IgD-negative memory B cell (primary cell): ENCODE results near the gene SCD. TPM values are rescaled to one million over a fixed set of nuclear protein-coding genes. Genes with fewer than 3 reads are reported as not detected.
A peak's percentile ranks its signal among the peaks of the same experiment; 100 is the strongest.
"Not testable (repeated sequence)": the region's sequence is repeated elsewhere in the genome, so short reads cannot be mapped to it uniquely, and the experiment has no call there.

Experiments
- H3K27ac Mint-ChIP-seq, 3 donors: one replicate each; pipeline ENCODE4 v1.8.0; 2020 to 2022; ENCODE audit warnings: mild to moderate bottlenecking in 3 of 3, mixed read lengths in 3 of 3, moderate library complexity in 1 of 3
- H3K27me3 Mint-ChIP-seq: one replicate; pipeline ENCODE4 v1.8.0; 2021; ENCODE audit warnings: mixed read lengths
- H3K36me3 Mint-ChIP-seq: one replicate; pipeline ENCODE4 v1.8.0; 2020; ENCODE audit warnings: mild to moderate bottlenecking, mixed read lengths
- H3K4me1 Mint-ChIP-seq, 3 donors: one replicate each; pipeline ENCODE4 v1.8.0; 2020 to 2022; ENCODE audit warnings: mixed read lengths in 3 of 3, mild to moderate bottlenecking in 1 of 3
- H3K4me3 Mint-ChIP-seq, 4 donors: one replicate each; pipeline ENCODE4 v1.8.0; 2020 to 2022; ENCODE audit warnings: mild to moderate bottlenecking in 4 of 4, mixed read lengths in 4 of 4, moderate library complexity in 3 of 4
- H3K9me3 Mint-ChIP-seq, 3 donors: one replicate each; pipeline ENCODE4 v1.8.0; 2020 to 2021; ENCODE audit warnings: mixed read lengths in 3 of 3, mild to moderate bottlenecking in 1 of 3
- polyA plus RNA-seq: library from polyadenylated mRNA; unstranded; fragments of 300-500 nt; fragmentation: Illumina TruSeq; gene quantifications from one replicate; pipeline ENCODE4 v1.2.3, GENCODE V29; 2021

Gene SCD
- polyA plus RNA-seq, 1 donor from 2014 or later: 2.2 TPM

- Mint-ChIP-seq H3K9me3 (no peaks in the 10 kb centered on the region), H3K27ac (no peak overlapping the region), H3K4me1 (peaks cover 0 to 4% (median 0%) of the 10 kb centered on the region in 3 donors)
Observed at GRCh38 chr10:100364735-100365391, 17.8 kb downstream of the SCD start.

DNA sequence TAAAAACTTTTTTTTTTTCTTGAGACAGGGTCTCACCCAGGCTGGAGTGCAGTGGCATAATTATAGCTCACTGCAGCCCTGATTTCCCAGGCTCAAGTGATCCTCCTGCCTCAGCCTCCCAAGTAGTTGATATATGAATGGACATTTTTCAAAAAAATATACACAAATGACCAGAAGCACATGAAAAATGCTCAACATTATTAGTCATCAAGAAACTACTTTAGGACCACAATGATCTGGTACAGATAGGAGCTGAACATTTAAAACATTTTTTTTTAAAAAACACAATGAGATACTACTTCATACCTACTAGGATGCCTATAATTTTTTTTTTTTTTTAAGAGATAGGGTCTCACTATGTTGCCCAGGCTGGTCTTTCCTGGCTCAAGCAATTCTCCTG, 21.7 kb downstream of the SCD start:
- H3K4me1 Mint-ChIP-seq: peaks cover 9 to 14% (median 12%) of the 10 kb centered on the region in 3 donors
- H3K36me3 Mint-ChIP-seq: peaks cover 2% of the 10 kb centered on the region
- no peak overlapping the region for H3K4me3 Mint-ChIP-seq
- H3K9me3 Mint-ChIP-seq: no peaks in the 10 kb centered on the region
- peaks cover 16% of the 10 kb centered on the region for H3K27me3 Mint-ChIP-seq
- H3K27ac Mint-ChIP-seq: no peak overlapping the region

More at GRCh38 chr10:100364735-100365391, 17.8 kb downstream of the SCD start:
- Mint-ChIP-seq H3K36me3 (peaks cover 5% of the 10 kb centered on the region), H3K27me3 (peaks cover 12% of the 10 kb centered on the region), H3K4me3 (no peak overlapping the region)

GRCh38 chr10:100370714-100371481, 23.9 kb downstream of the SCD start:
- peak overlapping the region in 3 of 4 donors; percentile 2 to 86 (median 82) for H3K4me3 Mint-ChIP-seq
- H3K36me3 Mint-ChIP-seq: peaks cover 2% of the 10 kb centered on the region
- H3K4me1 Mint-ChIP-seq: peaks cover 9 to 14% (median 12%) of the 10 kb centered on the region in 3 donors
- H3K27me3 Mint-ChIP-seq: peaks cover 16% of the 10 kb centered on the region
- peak overlapping the region in 2 of 3 donors; percentile 18 to 89 for H3K27ac Mint-ChIP-seq
- H3K9me3 Mint-ChIP-seq: no peaks in the 10 kb centered on the region

- H3K4me1 Mint-ChIP-seq: peaks cover 9 to 14% (median 12%) of the 10 kb centered on the region in 3 donors
- H3K9me3 Mint-ChIP-seq: no peaks in the 10 kb centered on the region
- H3K27ac Mint-ChIP-seq: peak overlapping the region in 2 of 3 donors; percentile 18 to 89
- peak overlapping the region in 2 of 4 donors; percentile 82 to 86 for H3K4me3 Mint-ChIP-seq
- peaks cover 14% of the 10 kb centered on the region for H3K27me3 Mint-ChIP-seq
- peaks cover 2% of the 10 kb centered on the region for H3K36me3 Mint-ChIP-seq
Observed at GRCh38 chr10:100371482-100372027, 24.5 kb downstream of the SCD start.

GRCh38 chr10:100372415-100373297, 25.6 kb downstream of the SCD start:
- H3K4me1 Mint-ChIP-seq: peaks cover 9 to 12% (median 10%) of the 10 kb centered on the region in 3 donors
- H3K36me3 Mint-ChIP-seq: no peaks in the 10 kb centered on the region
- H3K9me3 Mint-ChIP-seq: no peaks in the 10 kb centered on the region
- H3K4me3 Mint-ChIP-seq: no peak overlapping the region
- H3K27ac Mint-ChIP-seq: no peak overlapping the region
- H3K27me3 Mint-ChIP-seq: peaks cover 11% of the 10 kb centered on the region

DNA sequence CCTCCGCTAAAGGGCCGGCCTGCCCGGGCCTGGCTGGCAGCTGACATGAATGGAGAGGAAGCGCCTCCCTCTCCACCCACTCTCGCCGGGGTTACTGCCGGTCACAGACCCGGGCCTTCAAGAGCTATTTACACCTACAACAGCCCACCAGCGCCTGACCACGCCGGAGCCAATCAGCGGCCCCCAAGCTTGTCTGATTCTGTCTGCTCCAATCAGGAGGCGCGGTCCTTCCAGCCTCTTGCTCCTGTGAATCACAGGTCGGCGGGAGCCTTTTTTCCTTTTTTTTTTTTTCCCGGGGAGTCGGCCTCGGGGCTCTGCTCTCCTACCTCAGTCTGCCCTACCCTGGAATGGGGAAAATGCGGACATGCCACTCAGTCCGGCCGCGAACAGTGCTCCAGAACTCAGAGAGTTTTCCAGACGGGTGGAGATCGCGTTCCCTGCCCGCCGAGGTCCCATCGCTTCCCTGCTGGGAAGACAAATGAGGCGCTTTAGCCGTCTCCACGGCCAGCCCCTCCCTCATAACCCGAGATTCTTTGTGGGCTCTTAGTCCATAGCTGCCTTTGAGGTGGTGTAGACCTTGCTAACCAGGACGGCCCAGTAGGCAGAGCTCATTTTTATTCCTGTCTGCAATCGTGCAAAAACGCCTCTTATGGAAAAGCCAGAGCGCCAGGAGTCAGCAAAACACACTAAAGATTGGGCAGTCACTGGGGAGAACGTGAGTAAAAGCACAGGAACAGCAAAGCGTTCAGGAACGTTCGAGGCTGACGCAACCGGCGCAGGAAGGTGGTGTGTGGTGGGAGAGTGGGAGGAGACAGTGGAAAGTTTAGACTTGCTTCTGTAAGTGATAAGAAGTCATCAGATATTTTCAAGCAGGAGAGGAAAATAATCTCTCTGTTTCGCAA, 26.5 kb downstream of the SCD start:
- Mint-ChIP-seq H3K9me3 (no peaks in the 10 kb centered on the region), H3K4me1 (peaks cover 12 to 16% (median 14%) of the 10 kb centered on the region in 3 donors), H3K4me3 (no peak overlapping the region), H3K27me3 (peaks cover 9% of the 10 kb centered on the region), H3K36me3 (no peaks in the 10 kb centered on the region), H3K27ac (no peak overlapping the region)

GRCh38 chr10:100374200-100374655, 27.2 kb downstream of the SCD start:
- Mint-ChIP-seq H3K27me3 (peaks cover 10% of the 10 kb centered on the region), H3K36me3 (no peaks in the 10 kb centered on the region), H3K9me3 (no peaks in the 10 kb centered on the region), H3K27ac (no peak overlapping the region), H3K4me1 (peaks cover 12 to 16% (median 14%) of the 10 kb centered on the region in 3 donors), H3K4me3 (no peak overlapping the region)

- Mint-ChIP-seq H3K27me3 (peaks cover 10% of the 10 kb centered on the region), H3K4me1 (peaks cover 12 to 16% (median 14%) of the 10 kb centered on the region in 3 donors)
- not testable (repeated sequence) for H3K36me3 Mint-ChIP-seq, H3K9me3 Mint-ChIP-seq, H3K4me3 Mint-ChIP-seq, H3K27ac Mint-ChIP-seq
Observed at GRCh38 chr10:100374677-100375353, 27.8 kb downstream of the SCD start.

- peaks cover 18% of the 10 kb centered on the region for H3K27me3 Mint-ChIP-seq
- not testable (repeated sequence) for H3K4me3 Mint-ChIP-seq, H3K9me3 Mint-ChIP-seq, H3K36me3 Mint-ChIP-seq, H3K27ac Mint-ChIP-seq, H3K4me1 Mint-ChIP-seq
Observed at GRCh38 chr10:100376656-100377055, 29.6 kb downstream of the SCD start.

DNA sequence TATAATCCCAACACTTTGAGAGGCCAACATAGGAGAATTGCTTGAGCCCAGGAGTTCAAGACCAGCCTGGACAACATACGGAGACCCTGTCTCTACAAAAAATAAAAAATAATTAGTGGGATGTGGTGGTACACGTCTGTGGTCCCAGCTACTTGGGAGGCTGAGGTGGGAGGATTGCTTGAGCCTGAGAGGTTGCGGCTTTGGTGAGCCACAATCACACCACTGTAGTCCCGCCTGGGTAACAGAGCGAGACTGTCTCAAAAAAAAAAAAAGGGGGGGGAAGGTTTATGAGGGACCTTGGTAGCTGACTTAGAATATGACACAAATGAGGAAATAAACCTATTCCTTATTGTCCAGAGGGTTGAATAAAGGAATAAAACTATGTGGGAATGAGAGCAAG, 30.8 kb downstream of the SCD start:
- Mint-ChIP-seq H3K36me3 (peaks cover 2% of the 10 kb centered on the region), H3K4me1 (peaks cover 0 to 8% (median 6%) of the 10 kb centered on the region in 3 donors), H3K27ac (peak overlapping the region in 1 of 3 donors; percentile 11), H3K27me3 (peaks cover 27% of the 10 kb centered on the region), H3K4me3 (peak overlapping the region in 1 of 4 donors; percentile 31), H3K9me3 (no peaks in the 10 kb centered on the region)

DNA sequence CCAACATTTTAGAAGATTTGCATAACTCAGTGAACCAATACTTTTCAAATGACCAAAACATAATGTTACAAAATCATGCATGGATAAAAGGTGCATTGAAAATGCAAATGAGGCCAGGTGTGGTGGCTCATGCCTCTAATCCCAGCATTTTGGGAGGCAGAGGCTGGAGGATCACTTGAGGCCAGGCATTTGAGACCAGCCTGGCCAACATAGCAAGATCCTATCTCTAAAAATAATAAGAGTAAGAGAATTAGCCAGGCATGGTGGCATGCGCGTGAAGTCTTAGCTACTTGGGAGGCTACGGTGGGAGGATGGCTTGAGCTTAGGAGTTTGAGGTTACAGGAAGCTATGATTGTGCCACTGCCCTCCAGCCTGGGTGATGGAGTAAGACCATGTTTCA, 33.4 kb downstream of the SCD start:
- peaks cover 5 to 14% (median 6%) of the 10 kb centered on the region in 3 donors for H3K4me1 Mint-ChIP-seq
- H3K27me3 Mint-ChIP-seq: peaks cover 29% of the 10 kb centered on the region
- no peak overlapping the region for H3K4me3 Mint-ChIP-seq
- H3K9me3 Mint-ChIP-seq: no peaks in the 10 kb centered on the region
- H3K27ac Mint-ChIP-seq: no peak overlapping the region
- H3K36me3 Mint-ChIP-seq: peaks cover 2% of the 10 kb centered on the region

- Mint-ChIP-seq H3K27ac (no peak overlapping the region), H3K4me3 (no peak overlapping the region), H3K4me1 (peaks cover 5 to 14% (median 6%) of the 10 kb centered on the region in 3 donors), H3K36me3 (peaks cover 5% of the 10 kb centered on the region), H3K27me3 (peaks cover 31% of the 10 kb centered on the region), H3K9me3 (no peaks in the 10 kb centered on the region)
Observed at GRCh38 chr10:100382553-100382952, 35.5 kb downstream of the SCD start.

- Mint-ChIP-seq H3K4me3 (peak overlapping the region in 1 of 4 donors; percentile 28), H3K27me3 (peaks cover 31% of the 10 kb centered on the region), H3K9me3 (no peaks in the 10 kb centered on the region), H3K4me1 (peaks cover 1 to 10% (median 5%) of the 10 kb centered on the region in 3 donors), H3K36me3 (peaks cover 5% of the 10 kb centered on the region), H3K27ac (no peak overlapping the region)
Observed at GRCh38 chr10:100383251-100383650, 36.2 kb downstream of the SCD start.
